Lower leg skin (tissue), 3 donors: ENCODE data around the gene STN1.

Experiments
- CTCF ChIP-seq, 3 donors: fragments of 450-650 bp; IDR thresholded peaks; one replicate each; pipeline ENCODE4 v1.5.1; 2016; ENCODE audit warnings: antibody characterized with exemption in 3 of 3, mild to moderate bottlenecking in 3 of 3, moderate library complexity in 2 of 3
- POLR2A ChIP-seq, 2 donors: fragments of 450-650 bp; IDR thresholded peaks; one replicate each; pipeline ENCODE4 v1.6.1; 2016 to 2017; ENCODE audit warnings: antibody characterized with exemption in 2 of 2, mild to moderate bottlenecking in 1 of 2, moderate library complexity in 1 of 2

GRCh38 chr10:103936022-103936421 lies 18.0 kb upstream of the STN1 start:
- TF ChIP-seq CTCF (IDR thresholded peaks at IDR 0.05) = no peak
- TF ChIP-seq POLR2A (IDR thresholded peaks at IDR 0.05) = no peak
